ENCODE measurements around the gene TRIM42. TPM values are rescaled to one million over a fixed set of nuclear protein-coding genes. Genes with fewer than 3 reads are reported as not detected.

The TRIM42 gene
- total and polyA plus RNA-seq, 9 of the 15 experiments (the other 6 are each of a cell fraction or from before 2014, with no cell fraction given) = not detected

DNA sequence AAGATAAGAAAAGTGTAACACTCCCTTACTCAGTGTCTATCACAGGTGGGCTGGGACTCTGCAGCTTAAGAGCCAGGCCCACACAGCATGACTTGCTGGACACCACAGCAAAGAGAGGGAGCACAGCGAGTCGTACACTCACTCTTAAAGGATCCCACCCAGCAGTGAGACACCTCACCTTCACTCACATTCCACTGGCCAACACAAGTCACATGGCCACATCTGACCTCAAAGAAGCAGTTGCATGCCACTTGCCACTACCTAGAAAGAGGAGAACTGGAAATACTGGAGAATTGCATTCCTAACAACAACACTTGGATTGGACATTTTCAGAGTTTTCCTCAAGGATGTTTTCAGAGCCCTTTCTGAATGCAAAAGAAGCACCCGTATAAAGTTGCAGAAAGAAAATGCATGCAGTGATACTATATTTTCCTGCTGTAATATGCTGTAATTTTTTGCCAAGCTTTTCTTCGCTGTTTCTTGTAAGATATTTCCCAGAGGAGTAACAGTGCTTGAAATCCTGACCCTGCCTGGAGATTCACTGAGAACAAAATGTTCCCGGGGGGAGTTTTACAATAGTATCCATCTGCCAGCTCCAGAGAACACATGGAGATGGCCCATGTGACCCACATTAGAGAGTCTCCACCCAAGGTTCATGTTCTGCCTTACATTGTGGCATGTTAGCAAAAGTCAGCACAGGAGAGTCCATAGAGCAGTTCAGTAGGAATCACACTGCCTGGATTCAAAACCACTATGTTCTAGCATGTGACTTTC is 42.2 kb downstream of the TRIM42 start:
- Histone ChIP-seq H3K4me2 (ENCODE audit: insufficient read depth, low read length) (no peak overlapping the region), H3K4me3 (no peak overlapping the region), H3K9me3 (replicated peaks; ENCODE audit: control insufficient read depth, insufficient read depth, low read depth, low read length) (no peaks in the 10 kb centered on the region), H3K4me1 (replicated peaks in 1 of 2; ENCODE audit: control insufficient read depth in 2 of 2, insufficient read depth in 2 of 2, low read length in 2 of 2) (no peaks in the 10 kb centered on the region), H3K36me3 (ENCODE audit: control insufficient read depth, insufficient read depth, low read length) (no peaks in the 10 kb centered on the region), H2AFZ (ENCODE audit: low read depth, low read length) (no peak overlapping the region), H3K9me1 (ENCODE audit: control insufficient read depth, insufficient read depth, low read length) (no peaks in the 10 kb centered on the region), H3K27me3 (ENCODE audit: control insufficient read depth in 2 of 2, insufficient read depth in 2 of 2, low read length in 2 of 2) (no peaks in the 10 kb centered on the region), H4K20me1 (replicated peaks; ENCODE audit: control insufficient read depth, insufficient read depth, low read length) (no peaks in the 10 kb centered on the region), H3K27ac (ENCODE audit: extremely low read depth, low read depth, low read length) (no peak overlapping the region), H3K79me2 (ENCODE audit: control insufficient read depth, insufficient read depth, low read length) (no peaks in the 10 kb centered on the region), H3K9ac (ENCODE audit: insufficient read depth in 1 of 2, low read depth in 2 of 2, low read length in 2 of 2) (no peak overlapping the region)
- TF ChIP-seq, protein P1, sequence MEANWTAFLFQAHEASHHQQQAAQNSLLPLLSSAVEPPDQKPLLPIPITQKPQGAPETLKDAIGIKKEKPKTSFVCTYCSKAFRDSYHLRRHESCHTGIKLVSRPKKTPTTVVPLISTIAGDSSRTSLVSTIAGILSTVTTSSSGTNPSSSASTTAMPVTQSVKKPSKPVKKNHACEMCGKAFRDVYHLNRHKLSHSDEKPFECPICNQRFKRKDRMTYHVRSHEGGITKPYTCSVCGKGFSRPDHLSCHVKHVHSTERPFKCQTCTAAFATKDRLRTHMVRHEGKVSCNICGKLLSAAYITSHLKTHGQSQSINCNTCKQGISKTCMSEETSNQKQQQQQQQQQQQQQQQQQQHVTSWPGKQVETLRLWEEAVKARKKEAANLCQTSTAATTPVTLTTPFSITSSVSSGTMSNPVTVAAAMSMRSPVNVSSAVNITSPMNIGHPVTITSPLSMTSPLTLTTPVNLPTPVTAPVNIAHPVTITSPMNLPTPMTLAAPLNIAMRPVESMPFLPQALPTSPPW (CRISPR knock-in tag; IDR thresholded peaks at IDR 0.05) = no peak
- TF ChIP-seq RUNX1 (IDR thresholded peaks at IDR 0.05; ENCODE audit: low read depth) = no peak
- TF ChIP-seq NCOR1 (IDR thresholded peaks at IDR 0.05) = no peak
- no peak for TF ChIP-seq ZNF143 (CRISPR knock-in tag; IDR thresholded peaks at IDR 0.05)
- TF ChIP-seq, protein P2, sequence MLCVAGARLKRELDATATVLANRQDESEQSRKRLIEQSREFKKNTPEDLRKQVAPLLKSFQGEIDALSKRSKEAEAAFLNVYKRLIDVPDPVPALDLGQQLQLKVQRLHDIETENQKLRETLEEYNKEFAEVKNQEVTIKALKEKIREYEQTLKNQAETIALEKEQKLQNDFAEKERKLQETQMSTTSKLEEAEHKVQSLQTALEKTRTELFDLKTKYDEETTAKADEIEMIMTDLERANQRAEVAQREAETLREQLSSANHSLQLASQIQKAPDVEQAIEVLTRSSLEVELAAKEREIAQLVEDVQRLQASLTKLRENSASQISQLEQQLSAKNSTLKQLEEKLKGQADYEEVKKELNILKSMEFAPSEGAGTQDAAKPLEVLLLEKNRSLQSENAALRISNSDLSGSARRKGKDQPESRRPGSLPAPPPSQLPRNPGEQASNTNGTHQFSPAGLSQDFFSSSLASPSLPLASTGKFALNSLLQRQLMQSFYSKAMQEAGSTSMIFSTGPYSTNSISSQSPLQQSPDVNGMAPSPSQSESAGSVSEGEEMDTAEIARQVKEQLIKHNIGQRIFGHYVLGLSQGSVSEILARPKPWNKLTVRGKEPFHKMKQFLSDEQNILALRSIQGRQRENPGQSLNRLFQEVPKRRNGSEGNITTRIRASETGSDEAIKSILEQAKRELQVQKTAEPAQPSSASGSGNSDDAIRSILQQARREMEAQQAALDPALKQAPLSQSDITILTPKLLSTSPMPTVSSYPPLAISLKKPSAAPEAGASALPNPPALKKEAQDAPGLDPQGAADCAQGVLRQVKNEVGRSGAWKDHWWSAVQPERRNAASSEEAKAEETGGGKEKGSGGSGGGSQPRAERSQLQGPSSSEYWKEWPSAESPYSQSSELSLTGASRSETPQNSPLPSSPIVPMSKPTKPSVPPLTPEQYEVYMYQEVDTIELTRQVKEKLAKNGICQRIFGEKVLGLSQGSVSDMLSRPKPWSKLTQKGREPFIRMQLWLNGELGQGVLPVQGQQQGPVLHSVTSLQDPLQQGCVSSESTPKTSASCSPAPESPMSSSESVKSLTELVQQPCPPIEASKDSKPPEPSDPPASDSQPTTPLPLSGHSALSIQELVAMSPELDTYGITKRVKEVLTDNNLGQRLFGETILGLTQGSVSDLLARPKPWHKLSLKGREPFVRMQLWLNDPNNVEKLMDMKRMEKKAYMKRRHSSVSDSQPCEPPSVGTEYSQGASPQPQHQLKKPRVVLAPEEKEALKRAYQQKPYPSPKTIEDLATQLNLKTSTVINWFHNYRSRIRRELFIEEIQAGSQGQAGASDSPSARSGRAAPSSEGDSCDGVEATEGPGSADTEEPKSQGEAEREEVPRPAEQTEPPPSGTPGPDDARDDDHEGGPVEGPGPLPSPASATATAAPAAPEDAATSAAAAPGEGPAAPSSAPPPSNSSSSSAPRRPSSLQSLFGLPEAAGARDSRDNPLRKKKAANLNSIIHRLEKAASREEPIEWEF (CRISPR knock-in tag; IDR thresholded peaks at IDR 0.05) = no peak
- TF ChIP-seq C11orf30 (IDR thresholded peaks at IDR 0.05; ENCODE audit: low read depth) = no peak
- no peak for TF ChIP-seq SLC30A9 (CRISPR knock-in tag; IDR thresholded peaks at IDR 0.05)
- TF ChIP-seq, protein P3, sequence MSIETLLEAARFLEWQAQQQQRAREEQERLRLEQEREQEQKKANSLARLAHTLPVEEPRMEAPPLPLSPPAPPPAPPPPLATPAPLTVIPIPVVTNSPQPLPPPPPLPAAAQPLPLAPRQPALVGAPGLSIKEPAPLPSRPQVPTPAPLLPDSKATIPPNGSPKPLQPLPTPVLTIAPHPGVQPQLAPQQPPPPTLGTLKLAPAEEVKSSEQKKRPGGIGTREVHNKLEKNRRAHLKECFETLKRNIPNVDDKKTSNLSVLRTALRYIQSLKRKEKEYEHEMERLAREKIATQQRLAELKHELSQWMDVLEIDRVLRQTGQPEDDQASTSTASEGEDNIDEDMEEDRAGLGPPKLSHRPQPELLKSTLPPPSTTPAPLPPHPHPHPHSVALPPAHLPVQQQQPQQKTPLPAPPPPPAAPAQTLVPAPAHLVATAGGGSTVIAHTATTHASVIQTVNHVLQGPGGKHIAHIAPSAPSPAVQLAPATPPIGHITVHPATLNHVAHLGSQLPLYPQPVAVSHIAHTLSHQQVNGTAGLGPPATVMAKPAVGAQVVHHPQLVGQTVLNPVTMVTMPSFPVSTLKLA (conservative IDR thresholded peaks at IDR 0.05) = no peak
- TF ChIP-seq, protein P4, sequence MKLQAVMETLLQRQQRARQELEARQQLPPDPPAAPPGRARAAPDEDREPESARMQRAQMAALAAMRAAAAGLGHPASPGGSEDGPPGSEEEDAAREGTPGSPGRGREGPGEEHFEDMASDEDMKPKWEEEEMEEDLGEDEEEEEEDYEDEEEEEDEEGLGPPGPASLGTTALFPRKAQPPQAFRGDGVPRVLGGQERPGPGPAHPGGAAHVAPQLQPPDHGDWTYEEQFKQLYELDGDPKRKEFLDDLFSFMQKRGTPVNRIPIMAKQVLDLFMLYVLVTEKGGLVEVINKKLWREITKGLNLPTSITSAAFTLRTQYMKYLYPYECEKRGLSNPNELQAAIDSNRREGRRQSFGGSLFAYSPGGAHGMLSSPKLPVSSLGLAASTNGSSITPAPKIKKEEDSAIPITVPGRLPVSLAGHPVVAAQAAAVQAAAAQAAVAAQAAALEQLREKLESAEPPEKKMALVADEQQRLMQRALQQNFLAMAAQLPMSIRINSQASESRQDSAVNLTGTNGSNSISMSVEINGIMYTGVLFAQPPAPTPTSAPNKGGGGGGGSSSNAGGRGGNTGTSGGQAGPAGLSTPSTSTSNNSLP (IDR thresholded peaks at IDR 0.05; ENCODE audit: borderline replicate concordance, low read depth, low read length) = no peak
- FAIRE-seq = no peak
- WGBS (ENCODE audit: insufficient coverage, low coverage, missing lambda C conversion rate) = 2% methylated on average over 5 of the region's 5 CpGs
- ChIA-PET CTCF (ENCODE audit: low intra/inter-chr PET ratio) (no interaction called here), POLR2A (no interaction called here)
- DNase-seq (ENCODE audit: extremely low read depth in 1 of 4, low spot score in 3 of 4) = no peak
- in situ Hi-C loops (cut with MboI) = no loop called here
- no peak for ATAC-seq
- intact Hi-C loops (cut with micrococcal nuclease) = no loop called here
- no TSS peak for BruUV-seq (replicated peaks)

Measured in K562 (cell line).